Liver (tissue), 3 donors: ENCODE measurements around the gene TRIM41.

Experiments
- CTCF ChIP-seq: fragments of 150-350 bp; IDR thresholded peaks from 2 replicates; pipeline ENCODE4 v1.5.1; 2017; ENCODE audit warnings: improper control_type of control experiment, low read depth, low read length; ENCODE audit not compliant: missing input control
- JUND ChIP-seq, 2 donors: IDR thresholded peaks; 2 replicates each; pipeline ENCODE4 v1.6.1; 2016; ENCODE audit warnings: antibody characterized with exemption in 2 of 2
- YY1 ChIP-seq: IDR thresholded peaks from 2 replicates; pipeline ENCODE4 v1.6.1; 2016; ENCODE audit warnings: antibody characterized with exemption, mild to moderate bottlenecking
- ZBTB33 ChIP-seq: IDR thresholded peaks from 2 replicates; pipeline ENCODE4 v1.6.1; 2016; ENCODE audit warnings: antibody characterized with exemption
- donor health status: healthy.
- donor health status: healthy.

GRCh38 chr5:181231432-181231831 is 8.4 kb downstream of the TRIM41 start:
- TF ChIP-seq ZBTB33 (no peak), CTCF (no peak), YY1 (no peak), JUND (IDR thresholded peaks at IDR 0.05) (no peak)
